ENCODE data around the gene FZR1.
"Not testable (repeated sequence)": the region's sequence is repeated elsewhere in the genome, so short reads cannot be mapped to it uniquely, and the experiment has no call there.

FZR1 gene

GRCh38 chr19:3576696-3577443 lies 70.8 kb downstream of the FZR1 start:
- no peak for DNase-seq

GRCh38 chr19:3577723-3578344 lies 71.7 kb downstream of the FZR1 start:
- DNase-seq = no peak

- no peak for DNase-seq
Measured at GRCh38 chr19:3578390-3578789, 72.3 kb downstream of the FZR1 start.

- DNase-seq = no peak
Measured at GRCh38 chr19:3580156-3580934, 74.2 kb downstream of the FZR1 start.

GRCh38 chr19:3581792-3582191 lies 75.7 kb downstream of the FZR1 start:
- not testable (repeated sequence) for DNase-seq

- not testable (repeated sequence) for DNase-seq
Measured at GRCh38 chr19:3584036-3584802, 78.1 kb downstream of the FZR1 start.

- no peak for DNase-seq
Measured at GRCh38 chr19:3585301-3586126, 79.4 kb downstream of the FZR1 start, which contains the start of gene GIPC3. Gene GIPC3 (plus strand): TSS chr19:3585478. CDS start chr19:3585598, 120 bp downstream.

- DNase-seq = peak; percentile 56
Measured at GRCh38 chr19:3586127-3586626, 80.1 kb downstream of the FZR1 start.

- DNase-seq = no peak
Measured at GRCh38 chr19:3586707-3587346, 80.7 kb downstream of the FZR1 start.

All from activated CD8-positive, alpha-beta memory T cell treated with anti-CD3 and anti-CD28 coated beads, Interleukin-2, amount 50 U/mL, for 4 hours (primary cell).